GM21619 (cell line): Measurements from ENCODE around the gene TNFRSF4.
A peak's percentile ranks its signal among the peaks of the same experiment; 100 is the strongest.

Source experiments
- ATAC-seq: cut with Tn5 transposase; IDR thresholded peaks from one replicate; pipeline ENCODE4 v1.9.1; 2021; ENCODE audit not compliant: unreplicated experiment

Gene TNFRSF4

GRCh38 chr1:1234180-1234808, 20.3 kb upstream of the TNFRSF4 start:
- ATAC-seq = no peak

GRCh38 chr1:1233567-1233892, 19.6 kb upstream of the TNFRSF4 start:
- no peak for ATAC-seq

- no peak for ATAC-seq
Observed at GRCh38 chr1:1232796-1233566, 19.0 kb upstream of the TNFRSF4 start.

GRCh38 chr1:1232208-1232795, 18.3 kb upstream of the TNFRSF4 start, which contains the start of gene B3GALT6:
Gene B3GALT6 (plus strand): TSS chr1:1232237. CDS start chr1:1232279, 42 bp downstream.
- no peak for ATAC-seq

- peak; percentile 84 for ATAC-seq
Observed at GRCh38 chr1:1231400-1232207, 17.7 kb upstream of the TNFRSF4 start, which contains the start of gene SDF4. Gene SDF4 (minus strand): TSS chr1:1232001. CDS start chr1:1228772, 3,229 bp downstream.

- no peak for ATAC-seq
Observed at GRCh38 chr1:1230656-1231399, 16.9 kb upstream of the TNFRSF4 start.

- ATAC-seq = no peak
Observed at GRCh38 chr1:1229770-1230169, 15.8 kb upstream of the TNFRSF4 start.

- no peak for ATAC-seq
Observed at GRCh38 chr1:1228596-1229321, 14.8 kb upstream of the TNFRSF4 start.

GRCh38 chr1:1228187-1228586, 14.2 kb upstream of the TNFRSF4 start:
- ATAC-seq = no peak

- no peak for ATAC-seq
Observed at GRCh38 chr1:1227386-1227785, 13.4 kb upstream of the TNFRSF4 start.

- no peak for ATAC-seq
Observed at GRCh38 chr1:1226566-1227362, 12.8 kb upstream of the TNFRSF4 start.

- ATAC-seq = no peak
Observed at GRCh38 chr1:1225913-1226312, 12.0 kb upstream of the TNFRSF4 start.

- ATAC-seq = no peak
Observed at GRCh38 chr1:1225238-1225845, 11.4 kb upstream of the TNFRSF4 start.

- ATAC-seq = no peak
Observed at GRCh38 chr1:1223891-1224290, 9.9 kb upstream of the TNFRSF4 start.

- no peak for ATAC-seq
Observed at GRCh38 chr1:1223321-1223720, 9.4 kb upstream of the TNFRSF4 start.

GRCh38 chr1:1222575-1223225, 8.7 kb upstream of the TNFRSF4 start:
- no peak for ATAC-seq

GRCh38 chr1:1221887-1222574, 8.1 kb upstream of the TNFRSF4 start:
- ATAC-seq = no peak

GRCh38 chr1:1220197-1220596, 6.2 kb upstream of the TNFRSF4 start:
- no peak for ATAC-seq
